ENCODE data around the gene IL6R. TPM values are rescaled to one million over a fixed set of nuclear protein-coding genes. Genes with fewer than 3 reads are reported as not detected.
A peak's percentile ranks its signal among the peaks of the same experiment; 100 is the strongest.
"Not testable (repeated sequence)": the region's sequence is repeated elsewhere in the genome, so short reads cannot be mapped to it uniquely, and the experiment has no call there.

IL6R gene
- total RNA-seq = 10 to 100 TPM in 3 of 4 donors, 1 to 10 TPM in 1; 8.9 to 13.2 (median 12.1) TPM
- polyA plus RNA-seq = 5.7 TPM
- long read RNA-seq, donor 1, full-length matches to known transcripts = 6 of 19 reads
- long read RNA-seq, donor 1, partial matches to known transcripts = 4 of 19 reads
- long read RNA-seq, donor 1, other reads (novel, unspliced or antisense) = 9 of 19 reads
- long read RNA-seq, donor 2, full-length matches to known transcripts = 4 of 10 reads
- long read RNA-seq, donor 2, partial matches to known transcripts = 3 of 10 reads
- long read RNA-seq, donor 2, other reads (novel, unspliced or antisense) = 3 of 10 reads
- long read RNA-seq, donor 3, full-length matches to known transcripts = 11 of 24 reads
- long read RNA-seq, donor 3, partial matches to known transcripts = 4 of 24 reads
- long read RNA-seq, donor 3, other reads (novel, unspliced or antisense) = 9 of 24 reads
- long read RNA-seq, donor 4, partial matches to known transcripts = 2 of 3 reads
- long read RNA-seq, donor 4, other reads (novel, unspliced or antisense) = 1 of 3 reads

- H3K9me3 ChIP-seq (ENCODE audit: control insufficient read depth, low read length) = no peaks in the 10 kb centered on the region
- H3K4me1 ChIP-seq (ENCODE audit: control insufficient read depth, insufficient read depth, low read length) = peaks cover 14% of the 10 kb centered on the region
- H3K4me3 ChIP-seq (ENCODE audit: low read length) = peak within 1 kb of the TSS; percentile 61
- ATAC-seq (peak; percentile 93 to 94), DNase-seq (peak; percentile 96 to 97 (median 97))
- intact Hi-C loops (cut with DNase I) = loop anchor here in 1 of 4 donors (10.0 kb wide), 1 partner anchor 50 kb away; no protein-coding TSS in a partner anchor
- peak within 1 kb of the TSS; percentile 95 for H3K27ac ChIP-seq (ENCODE audit: low read length)
- WGBS = 1% methylated on average over 66 of the region's 66 CpGs
- no peaks in the 10 kb centered on the region for H3K27me3 ChIP-seq (ENCODE audit: control insufficient read depth, insufficient read depth)
Observed at GRCh38 chr1:154404984-154405746, at the start of gene IL6R. Gene IL6R, plus strand, starts transcription at chr1:154405343. Its CDS starts 287 bp downstream, at chr1:154405630.

GRCh38 chr1:154358519-154358918, 46.6 kb upstream of the IL6R start:
- intact Hi-C loops (cut with DNase I) = loop anchor here in 1 of 4 donors (10.0 kb wide), 1 partner anchor 46 kb away; the partner anchor contains the start of gene IL6R
- Histone ChIP-seq H3K4me3 (ENCODE audit: low read length) (no peak overlapping the region), H3K4me1 (ENCODE audit: control insufficient read depth, insufficient read depth, low read length) (peaks cover 2% of the 10 kb centered on the region), H3K27me3 (ENCODE audit: control insufficient read depth, insufficient read depth) (no peaks in the 10 kb centered on the region), H3K27ac (ENCODE audit: low read length) (no peak overlapping the region), H3K9me3 (ENCODE audit: control insufficient read depth, low read length) (no peaks in the 10 kb centered on the region)
- no peak for DNase-seq
- ATAC-seq = no peak
- 87% methylated on average over 8 of the region's 8 CpGs for WGBS

GRCh38 chr1:154360288-154360687, 44.9 kb upstream of the IL6R start:
- Histone ChIP-seq H3K4me1 (ENCODE audit: control insufficient read depth, insufficient read depth, low read length) (no peaks in the 10 kb centered on the region), H3K4me3 (ENCODE audit: low read length) (no peak overlapping the region), H3K27ac (ENCODE audit: low read length) (no peak overlapping the region), H3K27me3 (ENCODE audit: control insufficient read depth, insufficient read depth) (no peaks in the 10 kb centered on the region), H3K9me3 (ENCODE audit: control insufficient read depth, low read length) (no peaks in the 10 kb centered on the region)
- ATAC-seq (no peak), DNase-seq (no peak)
- intact Hi-C loops (cut with DNase I) = no loop called here

- H3K4me3 ChIP-seq (ENCODE audit: low read length); H3K9me3 ChIP-seq (ENCODE audit: control insufficient read depth, low read length); H3K27ac ChIP-seq (ENCODE audit: low read length); DNase-seq; H3K4me1 ChIP-seq (ENCODE audit: control insufficient read depth, insufficient read depth, low read length); H3K27me3 ChIP-seq (ENCODE audit: control insufficient read depth, insufficient read depth); intact Hi-C loops (cut with DNase I); ATAC-seq: not testable (repeated sequence)
- 94% methylated on average over 5 of the region's 5 CpGs for WGBS
Observed at GRCh38 chr1:154360881-154361280, 44.3 kb upstream of the IL6R start.

- WGBS = 60% methylated on average over 3 of the region's 3 CpGs
- H3K27me3 ChIP-seq (ENCODE audit: control insufficient read depth, insufficient read depth) = no peaks in the 10 kb centered on the region
- H3K4me3 ChIP-seq (ENCODE audit: low read length) = no peak overlapping the region
- H3K9me3 ChIP-seq (ENCODE audit: control insufficient read depth, low read length) = no peaks in the 10 kb centered on the region
- no peaks in the 10 kb centered on the region for H3K4me1 ChIP-seq (ENCODE audit: control insufficient read depth, insufficient read depth, low read length)
- H3K27ac ChIP-seq (ENCODE audit: low read length) = no peak overlapping the region
- intact Hi-C loops (cut with DNase I) = no loop called here
- ATAC-seq (no peak), DNase-seq (no peak)
Observed at GRCh38 chr1:154361357-154361756, 43.8 kb upstream of the IL6R start.

GRCh38 chr1:154371436-154371835, 33.7 kb upstream of the IL6R start:
- no peak for ATAC-seq
- Histone ChIP-seq H3K27ac (ENCODE audit: low read length) (no peak overlapping the region), H3K4me1 (ENCODE audit: control insufficient read depth, insufficient read depth, low read length) (no peaks in the 10 kb centered on the region), H3K9me3 (ENCODE audit: control insufficient read depth, low read length) (no peaks in the 10 kb centered on the region), H3K4me3 (ENCODE audit: low read length) (no peak overlapping the region), H3K27me3 (ENCODE audit: control insufficient read depth, insufficient read depth) (no peaks in the 10 kb centered on the region)
- WGBS = 92% methylated on average over 6 of the region's 6 CpGs
- DNase-seq = no peak
- intact Hi-C loops (cut with DNase I) = no loop called here

- ATAC-seq; H3K27ac ChIP-seq (ENCODE audit: low read length); H3K4me1 ChIP-seq (ENCODE audit: control insufficient read depth, insufficient read depth, low read length); H3K9me3 ChIP-seq (ENCODE audit: control insufficient read depth, low read length); intact Hi-C loops (cut with DNase I); DNase-seq; H3K4me3 ChIP-seq (ENCODE audit: low read length); H3K27me3 ChIP-seq (ENCODE audit: control insufficient read depth, insufficient read depth): not testable (repeated sequence)
- WGBS = 82% methylated on average over 7 of the region's 7 CpGs
Observed at GRCh38 chr1:154373777-154374357, 31.3 kb upstream of the IL6R start.

GRCh38 chr1:154379301-154379700, 25.8 kb upstream of the IL6R start:
- H3K27me3 ChIP-seq (ENCODE audit: control insufficient read depth, insufficient read depth) = no peaks in the 10 kb centered on the region
- 80% methylated on average over 16 of the region's 16 CpGs for WGBS
- intact Hi-C loops (cut with DNase I) = no loop called here
- ATAC-seq = no peak
- DNase-seq = no peak
- no peaks in the 10 kb centered on the region for H3K9me3 ChIP-seq (ENCODE audit: control insufficient read depth, low read length)
- H3K4me1 ChIP-seq (ENCODE audit: control insufficient read depth, insufficient read depth, low read length) = no peaks in the 10 kb centered on the region
- no peak overlapping the region for H3K4me3 ChIP-seq (ENCODE audit: low read length)
- H3K27ac ChIP-seq (ENCODE audit: low read length) = no peak overlapping the region

- Histone ChIP-seq H3K4me3 (ENCODE audit: low read length) (no peak overlapping the region), H3K27ac (ENCODE audit: low read length) (no peak overlapping the region), H3K9me3 (ENCODE audit: control insufficient read depth, low read length) (no peaks in the 10 kb centered on the region), H3K27me3 (ENCODE audit: control insufficient read depth, insufficient read depth) (no peaks in the 10 kb centered on the region), H3K4me1 (ENCODE audit: control insufficient read depth, insufficient read depth, low read length) (no peaks in the 10 kb centered on the region)
- intact Hi-C loops (cut with DNase I) = loop anchor here in 1 of 4 donors (10.0 kb wide), 1 partner anchor 60 kb away; no protein-coding TSS in a partner anchor
- no peak for DNase-seq
- ATAC-seq = peak in 1 of 2 donors; percentile 22
- WGBS = 74% methylated on average over 8 of the region's 8 CpGs
Observed at GRCh38 chr1:154384650-154385489, 20.3 kb upstream of the IL6R start.

- ATAC-seq (peak; percentile 36 to 57), DNase-seq (no peak)
- Histone ChIP-seq H3K27ac (ENCODE audit: low read length) (no peak overlapping the region), H3K4me1 (ENCODE audit: control insufficient read depth, insufficient read depth, low read length) (no peaks in the 10 kb centered on the region), H3K27me3 (ENCODE audit: control insufficient read depth, insufficient read depth) (no peaks in the 10 kb centered on the region), H3K4me3 (ENCODE audit: low read length) (no peak overlapping the region), H3K9me3 (ENCODE audit: control insufficient read depth, low read length) (no peaks in the 10 kb centered on the region)
- WGBS = 75% methylated on average over 11 of the region's 11 CpGs
- intact Hi-C loops (cut with DNase I) = loop anchor here in 1 of 4 donors (10.0 kb wide), 1 partner anchor 58 kb away; no protein-coding TSS in a partner anchor
Observed at GRCh38 chr1:154386643-154387352, 18.3 kb upstream of the IL6R start.

All from right cardiac atrium (tissue), 5 donors.